ENCODE data around the gene PCID2.

GRCh38 chr13:113218586-113218985 is 10.1 kb upstream of the PCID2 start:
- TF ChIP-seq CTCF (IDR thresholded peaks at IDR 0.05): no peak
- TF ChIP-seq POLR2A (IDR thresholded peaks at IDR 0.05): no peak
- TF ChIP-seq POLR2AphosphoS5 (IDR thresholded peaks at IDR 0.05): no peak
- no peak for TF ChIP-seq EP300 (IDR thresholded peaks at IDR 0.05)

All from stomach (tissue), 4 donors.